GM18499 (cell line): ENCODE data around the gene CIB4.
"Not testable (repeated sequence)": the region's sequence is repeated elsewhere in the genome, so short reads cannot be mapped to it uniquely, and the experiment has no call there.

ENCODE experiments used
- ATAC-seq: cut with Tn5 transposase; IDR thresholded peaks from one replicate; pipeline ENCODE4 v1.9.1; 2021; ENCODE audit warnings: moderate number of reproducible peaks; ENCODE audit not compliant: insufficient read depth, unreplicated experiment

Gene CIB4

GRCh38 chr2:26668856-26669750 lies 27.9 kb upstream of the CIB4 start:
- no peak for ATAC-seq

- ATAC-seq, result no peak
Measured at GRCh38 chr2:26668041-26668440, 26.9 kb upstream of the CIB4 start.

- ATAC-seq, result no peak
Measured at GRCh38 chr2:26666671-26667070, 25.5 kb upstream of the CIB4 start.

GRCh38 chr2:26665296-26665695 lies 24.1 kb upstream of the CIB4 start:
- ATAC-seq, result not testable (repeated sequence)

GRCh38 chr2:26660363-26660962 lies 19.3 kb upstream of the CIB4 start:
- no peak for ATAC-seq

- no peak for ATAC-seq
Measured at GRCh38 chr2:26658691-26659346, 17.7 kb upstream of the CIB4 start.

- no peak for ATAC-seq
Measured at GRCh38 chr2:26657265-26657664, 16.1 kb upstream of the CIB4 start.

- no peak for ATAC-seq
Measured at GRCh38 chr2:26655611-26656195, 14.5 kb upstream of the CIB4 start.

- ATAC-seq, result not testable (repeated sequence)
Measured at GRCh38 chr2:26655120-26655519, 14.0 kb upstream of the CIB4 start.

GRCh38 chr2:26654061-26654340 lies 12.8 kb upstream of the CIB4 start:
- no peak for ATAC-seq

- ATAC-seq, result no peak
Measured at GRCh38 chr2:26653207-26654060, 12.3 kb upstream of the CIB4 start.

GRCh38 chr2:26652361-26653041 lies 11.3 kb upstream of the CIB4 start:
- no peak for ATAC-seq

GRCh38 chr2:26651799-26652198 lies 10.6 kb upstream of the CIB4 start:
- no peak for ATAC-seq

GRCh38 chr2:26651470-26651771 lies 10.3 kb upstream of the CIB4 start:
- ATAC-seq, result no peak

- no peak for ATAC-seq
Measured at GRCh38 chr2:26650713-26651469, 9.7 kb upstream of the CIB4 start.

GRCh38 chr2:26649992-26650712 lies 9.0 kb upstream of the CIB4 start:
- no peak for ATAC-seq

- no peak for ATAC-seq
Measured at GRCh38 chr2:26649322-26649721, 8.2 kb upstream of the CIB4 start.

- ATAC-seq, result no peak
Measured at GRCh38 chr2:26648516-26648915, 7.3 kb upstream of the CIB4 start.

GRCh38 chr2:26647981-26648380 lies 6.8 kb upstream of the CIB4 start:
- no peak for ATAC-seq
